ENCODE results near the gene MRPS25.

DNA sequence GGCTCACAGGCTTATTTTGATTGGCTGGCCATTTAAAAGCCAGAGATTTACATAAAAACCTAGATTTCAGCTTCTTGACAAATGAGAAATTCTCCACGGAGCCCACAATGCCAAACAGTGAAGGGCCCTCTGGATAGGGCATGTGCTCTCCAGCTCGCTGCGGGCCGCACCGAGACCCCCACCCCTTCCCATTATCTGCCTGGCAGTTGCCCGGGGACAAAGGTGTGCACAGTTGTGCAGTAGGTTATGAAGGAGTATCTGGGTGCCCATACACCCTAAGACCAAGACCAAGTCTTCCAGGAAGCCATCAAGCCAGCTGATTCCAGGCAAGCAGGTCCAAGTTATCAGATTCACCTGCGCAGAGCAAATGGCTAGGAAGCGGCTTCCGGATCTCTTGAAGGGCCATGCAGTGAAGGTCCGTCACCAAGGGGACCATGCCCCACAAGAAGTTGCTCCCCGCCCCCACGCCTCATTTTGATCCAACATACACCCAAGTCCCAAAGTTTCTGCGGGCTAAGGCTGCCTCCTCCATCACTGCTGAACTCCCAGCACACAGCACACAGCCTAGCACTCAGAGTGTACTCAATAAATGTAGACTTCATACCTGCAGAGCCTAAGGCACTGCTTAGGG lies 1.3 kb downstream of the MRPS25 start:
- TF ChIP-seq EZH2phosphoT487 (IDR thresholded peaks at IDR 0.05; ENCODE audit: borderline replicate concordance, low read depth) (no peak), RFX5 (IDR thresholded peaks at IDR 0.05; ENCODE audit: low read length) (no peak), POLR2AphosphoS5 (IDR thresholded peaks at IDR 0.05; ENCODE audit: low read depth, low read length) (no peak), YY1 (IDR thresholded peaks at IDR 0.05; ENCODE audit: low read depth) (no peak), SMC3 (IDR thresholded peaks at IDR 0.05; ENCODE audit: low read depth, low read length) (no peak), EP300 (IDR thresholded peaks at IDR 0.05; ENCODE audit: borderline replicate concordance in 1 of 2, low read depth in 1 of 2, low read length in 1 of 2) (no peak)
- TF ChIP-seq, protein P1, sequence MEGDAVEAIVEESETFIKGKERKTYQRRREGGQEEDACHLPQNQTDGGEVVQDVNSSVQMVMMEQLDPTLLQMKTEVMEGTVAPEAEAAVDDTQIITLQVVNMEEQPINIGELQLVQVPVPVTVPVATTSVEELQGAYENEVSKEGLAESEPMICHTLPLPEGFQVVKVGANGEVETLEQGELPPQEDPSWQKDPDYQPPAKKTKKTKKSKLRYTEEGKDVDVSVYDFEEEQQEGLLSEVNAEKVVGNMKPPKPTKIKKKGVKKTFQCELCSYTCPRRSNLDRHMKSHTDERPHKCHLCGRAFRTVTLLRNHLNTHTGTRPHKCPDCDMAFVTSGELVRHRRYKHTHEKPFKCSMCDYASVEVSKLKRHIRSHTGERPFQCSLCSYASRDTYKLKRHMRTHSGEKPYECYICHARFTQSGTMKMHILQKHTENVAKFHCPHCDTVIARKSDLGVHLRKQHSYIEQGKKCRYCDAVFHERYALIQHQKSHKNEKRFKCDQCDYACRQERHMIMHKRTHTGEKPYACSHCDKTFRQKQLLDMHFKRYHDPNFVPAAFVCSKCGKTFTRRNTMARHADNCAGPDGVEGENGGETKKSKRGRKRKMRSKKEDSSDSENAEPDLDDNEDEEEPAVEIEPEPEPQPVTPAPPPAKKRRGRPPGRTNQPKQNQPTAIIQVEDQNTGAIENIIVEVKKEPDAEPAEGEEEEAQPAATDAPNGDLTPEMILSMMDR (IDR thresholded peaks at IDR 0.05) = no peak
- TF ChIP-seq, protein P2, sequence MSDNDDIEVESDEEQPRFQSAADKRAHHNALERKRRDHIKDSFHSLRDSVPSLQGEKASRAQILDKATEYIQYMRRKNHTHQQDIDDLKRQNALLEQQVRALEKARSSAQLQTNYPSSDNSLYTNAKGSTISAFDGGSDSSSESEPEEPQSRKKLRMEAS (IDR thresholded peaks at IDR 0.05; ENCODE audit: low read depth) = no peak

Measured in SK-N-SH (cell line).